Neural progenitor cell (in vitro differentiated cells): Measurements from ENCODE around the gene TMX1. TPM values are rescaled to one million over a fixed set of nuclear protein-coding genes. Genes with fewer than 3 reads are reported as not detected.

Source experiments
- DNase-seq: peaks from one replicate; pipeline ENCODE4 v3.0.0-alpha.2; 2016; ENCODE audit warnings: low spot score
- H2AFZ ChIP-seq: fragments of 200-600 bp; sonication (generic); replicated peaks from 2 replicates; pipeline ENCODE4 v1.6.1; 2016; ENCODE audit warnings: antibody characterized with exemption
- H3F3A ChIP-seq: fragments of 200-600 bp; sonication (generic); 2 replicates; pipeline ENCODE4 v1.6.1; 2016; ENCODE audit warnings: antibody characterized with exemption, low read depth
- H3K27ac ChIP-seq: fragments of 200-600 bp; sonication (generic); 2 replicates; pipeline ENCODE4 v1.5.1; 2016; ENCODE audit warnings: mild to moderate bottlenecking
- H3K27me3 ChIP-seq: fragments of 200-600 bp; sonication (generic); 2 replicates; pipeline ENCODE4 v1.6.1; 2016; ENCODE audit warnings: mild to moderate bottlenecking, moderate library complexity
- H3K36me3 ChIP-seq: fragments of 200-600 bp; sonication (generic); 2 replicates; pipeline ENCODE4 v1.5.1; 2016
- H3K4me1 ChIP-seq: fragments of 200-600 bp; sonication (generic); 2 replicates; pipeline ENCODE4 v1.6.1; 2016; ENCODE audit warnings: mixed run types
- H3K4me2 ChIP-seq: fragments of 200-600 bp; sonication (generic); 2 replicates; pipeline ENCODE4 v1.6.1; 2016
- H3K4me3 ChIP-seq: fragments of 200-600 bp; sonication (generic); 2 replicates; pipeline ENCODE4 v1.5.1; 2016
- H3K79me2 ChIP-seq: fragments of 200-600 bp; sonication (generic); 2 replicates; pipeline ENCODE4 v1.6.1; 2016; ENCODE audit warnings: low read depth
- H3K9ac ChIP-seq: fragments of 200-600 bp; sonication (generic); 2 replicates; pipeline ENCODE4 v1.6.1; 2016
- H3K9me3 ChIP-seq: fragments of 200-600 bp; sonication (generic); 2 replicates; pipeline ENCODE4 v1.5.1; 2016; ENCODE audit warnings: low read depth
- H4K20me1 ChIP-seq: fragments of 200-600 bp; sonication (generic); 2 replicates; pipeline ENCODE4 v1.6.1; 2016; ENCODE audit warnings: low read depth
- H3K27ac Mint-ChIP-seq: 3 replicates; pipeline ENCODE4 v1.8.0; 2021; ENCODE audit warnings: mixed read lengths
- H3K27me3 Mint-ChIP-seq: 2 replicates; pipeline ENCODE4 v1.8.0; 2022; ENCODE audit warnings: low read depth, mild to moderate bottlenecking, inconsistent platforms, moderate library complexity, mixed read lengths; ENCODE audit not compliant: insufficient read depth
- H3K36me3 Mint-ChIP-seq: 3 replicates; pipeline ENCODE4 v1.8.0; 2021; ENCODE audit warnings: mixed read lengths
- H3K4me1 Mint-ChIP-seq: 3 replicates; pipeline ENCODE4 v1.8.0; 2021; ENCODE audit warnings: mixed read lengths
- H3K4me3 Mint-ChIP-seq: 3 replicates; pipeline ENCODE4 v1.8.0; 2021; ENCODE audit warnings: mild to moderate bottlenecking, moderate library complexity, mixed read lengths
- H3K9me3 Mint-ChIP-seq: 3 replicates; pipeline ENCODE4 v1.8.0; 2020; ENCODE audit warnings: mixed read lengths
- CTCF ChIP-seq: fragments of 200-600 bp; sonication (generic); IDR thresholded peaks from 2 replicates; pipeline ENCODE4 v1.5.1; 2017; ENCODE audit warnings: antibody characterized with exemption, mild to moderate bottlenecking
- EZH2 ChIP-seq: fragments of 200-600 bp; sonication (generic); IDR thresholded peaks from 2 replicates; pipeline ENCODE4 v1.6.1; 2017; ENCODE audit warnings: antibody characterized with exemption, mild to moderate bottlenecking, moderate library complexity
- EZH2phosphoT487 ChIP-seq: fragments of 200-600 bp; sonication (generic); IDR thresholded peaks from 2 replicates; pipeline ENCODE4 v1.6.1; 2017; ENCODE audit warnings: antibody characterized with exemption
- total RNA-seq: library from RNA; depleted of rRNA; stranded (reverse); fragments of >200 nt; gene quantifications from 2 replicates; pipeline ENCODE4 v1.2.3, GENCODE V29; 2015; ENCODE audit warnings: low replicate concordance

The TMX1 gene
- total RNA-seq, 1 donor from 2014 or later: 96.4 TPM

GRCh38 chr14:51207621-51208020 is 32.4 kb upstream of the TMX1 start:
- H3K36me3 Mint-ChIP-seq: no peaks in the 10 kb centered on the region
- Histone ChIP-seq H2AFZ (no peak overlapping the region), H4K20me1 (no peaks in the 10 kb centered on the region), H3K9ac (no peak overlapping the region), H3K27ac (no peak overlapping the region), H3K4me1 (peaks cover 7% of the 10 kb centered on the region), H3F3A (no peaks in the 10 kb centered on the region), H3K9me3 (no peaks in the 10 kb centered on the region), H3K27me3 (no peaks in the 10 kb centered on the region), H3K36me3 (no peaks in the 10 kb centered on the region), H3K4me3 (no peak overlapping the region), H3K4me2 (no peak overlapping the region), H3K79me2 (no peaks in the 10 kb centered on the region)
- TF ChIP-seq EZH2 (no peak), CTCF (no peak), EZH2phosphoT487 (no peak)
- H3K4me3 Mint-ChIP-seq: no peak overlapping the region
- H3K4me1 Mint-ChIP-seq: peaks cover 10% of the 10 kb centered on the region
- H3K27ac Mint-ChIP-seq: no peak overlapping the region
- H3K9me3 Mint-ChIP-seq: no peaks in the 10 kb centered on the region
- no peak for DNase-seq
- H3K27me3 Mint-ChIP-seq: peaks cover 2% of the 10 kb centered on the region

GRCh38 chr14:51208982-51209381 is 31.1 kb upstream of the TMX1 start:
- Histone ChIP-seq H4K20me1 (no peaks in the 10 kb centered on the region), H3K36me3 (no peaks in the 10 kb centered on the region), H3K79me2 (no peaks in the 10 kb centered on the region), H3K9ac (no peak overlapping the region), H3F3A (no peaks in the 10 kb centered on the region), H3K27me3 (no peaks in the 10 kb centered on the region), H3K4me1 (peaks cover 7% of the 10 kb centered on the region), H3K4me3 (no peak overlapping the region), H3K27ac (no peak overlapping the region), H3K9me3 (no peaks in the 10 kb centered on the region), H2AFZ (no peak overlapping the region), H3K4me2 (no peak overlapping the region)
- H3K4me1 Mint-ChIP-seq: peaks cover 10% of the 10 kb centered on the region
- H3K27ac Mint-ChIP-seq: no peak overlapping the region
- DNase-seq: no peak
- H3K36me3 Mint-ChIP-seq: no peaks in the 10 kb centered on the region
- no peak overlapping the region for H3K4me3 Mint-ChIP-seq
- TF ChIP-seq CTCF (no peak), EZH2 (no peak), EZH2phosphoT487 (no peak)
- no peaks in the 10 kb centered on the region for H3K9me3 Mint-ChIP-seq
- peaks cover 2% of the 10 kb centered on the region for H3K27me3 Mint-ChIP-seq

- Histone ChIP-seq H3K79me2 (no peaks in the 10 kb centered on the region), H3K4me3 (no peak overlapping the region), H3K9ac (no peak overlapping the region), H3K4me2 (no peak overlapping the region), H3K27ac (no peak overlapping the region), H3F3A (no peaks in the 10 kb centered on the region), H3K4me1 (peaks cover 7% of the 10 kb centered on the region), H3K9me3 (no peaks in the 10 kb centered on the region), H3K36me3 (no peaks in the 10 kb centered on the region), H4K20me1 (no peaks in the 10 kb centered on the region), H2AFZ (no peak overlapping the region), H3K27me3 (no peaks in the 10 kb centered on the region)
- H3K9me3 Mint-ChIP-seq: no peaks in the 10 kb centered on the region
- peaks cover 2% of the 10 kb centered on the region for H3K27me3 Mint-ChIP-seq
- no peaks in the 10 kb centered on the region for H3K36me3 Mint-ChIP-seq
- no peak overlapping the region for H3K27ac Mint-ChIP-seq
- H3K4me3 Mint-ChIP-seq: no peak overlapping the region
- TF ChIP-seq EZH2 (no peak), EZH2phosphoT487 (no peak), CTCF (no peak)
- DNase-seq: no peak
- H3K4me1 Mint-ChIP-seq: peaks cover 10% of the 10 kb centered on the region
Observed at GRCh38 chr14:51209457-51209856, 30.6 kb upstream of the TMX1 start.
